ENCODE measurements around the gene OR5AR1.

DNA sequence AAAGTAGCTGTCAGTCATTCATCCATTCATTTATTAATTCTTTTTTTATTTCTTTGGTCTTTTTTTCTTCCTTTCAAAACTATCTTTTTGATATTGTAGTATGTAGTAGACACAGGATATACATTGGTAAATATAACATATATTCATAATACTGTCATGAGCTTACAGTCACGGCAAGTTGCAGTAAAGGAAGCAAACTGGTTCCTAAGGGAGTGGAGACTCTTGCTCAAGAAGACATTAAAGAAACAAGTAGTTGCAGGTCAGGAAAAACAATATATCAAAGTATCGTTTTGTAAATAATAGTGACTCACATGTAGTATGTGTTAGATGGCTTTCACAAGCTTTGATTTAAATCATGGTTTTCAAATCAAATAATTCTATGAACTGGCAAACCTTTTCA, 7.5 kb downstream of the OR5AR1 start:
- TF ChIP-seq EZH2 (IDR thresholded peaks at IDR 0.05) (no peak), EZH2phosphoT487 (IDR thresholded peaks at IDR 0.05) (no peak)
- TF ChIP-seq, protein P1, sequence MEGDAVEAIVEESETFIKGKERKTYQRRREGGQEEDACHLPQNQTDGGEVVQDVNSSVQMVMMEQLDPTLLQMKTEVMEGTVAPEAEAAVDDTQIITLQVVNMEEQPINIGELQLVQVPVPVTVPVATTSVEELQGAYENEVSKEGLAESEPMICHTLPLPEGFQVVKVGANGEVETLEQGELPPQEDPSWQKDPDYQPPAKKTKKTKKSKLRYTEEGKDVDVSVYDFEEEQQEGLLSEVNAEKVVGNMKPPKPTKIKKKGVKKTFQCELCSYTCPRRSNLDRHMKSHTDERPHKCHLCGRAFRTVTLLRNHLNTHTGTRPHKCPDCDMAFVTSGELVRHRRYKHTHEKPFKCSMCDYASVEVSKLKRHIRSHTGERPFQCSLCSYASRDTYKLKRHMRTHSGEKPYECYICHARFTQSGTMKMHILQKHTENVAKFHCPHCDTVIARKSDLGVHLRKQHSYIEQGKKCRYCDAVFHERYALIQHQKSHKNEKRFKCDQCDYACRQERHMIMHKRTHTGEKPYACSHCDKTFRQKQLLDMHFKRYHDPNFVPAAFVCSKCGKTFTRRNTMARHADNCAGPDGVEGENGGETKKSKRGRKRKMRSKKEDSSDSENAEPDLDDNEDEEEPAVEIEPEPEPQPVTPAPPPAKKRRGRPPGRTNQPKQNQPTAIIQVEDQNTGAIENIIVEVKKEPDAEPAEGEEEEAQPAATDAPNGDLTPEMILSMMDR (IDR thresholded peaks at IDR 0.05): no peak
